Measurements from ENCODE around the gene KIF12.
A peak's percentile ranks its signal among the peaks of the same experiment; 100 is the strongest.

KIF12 gene

DNA sequence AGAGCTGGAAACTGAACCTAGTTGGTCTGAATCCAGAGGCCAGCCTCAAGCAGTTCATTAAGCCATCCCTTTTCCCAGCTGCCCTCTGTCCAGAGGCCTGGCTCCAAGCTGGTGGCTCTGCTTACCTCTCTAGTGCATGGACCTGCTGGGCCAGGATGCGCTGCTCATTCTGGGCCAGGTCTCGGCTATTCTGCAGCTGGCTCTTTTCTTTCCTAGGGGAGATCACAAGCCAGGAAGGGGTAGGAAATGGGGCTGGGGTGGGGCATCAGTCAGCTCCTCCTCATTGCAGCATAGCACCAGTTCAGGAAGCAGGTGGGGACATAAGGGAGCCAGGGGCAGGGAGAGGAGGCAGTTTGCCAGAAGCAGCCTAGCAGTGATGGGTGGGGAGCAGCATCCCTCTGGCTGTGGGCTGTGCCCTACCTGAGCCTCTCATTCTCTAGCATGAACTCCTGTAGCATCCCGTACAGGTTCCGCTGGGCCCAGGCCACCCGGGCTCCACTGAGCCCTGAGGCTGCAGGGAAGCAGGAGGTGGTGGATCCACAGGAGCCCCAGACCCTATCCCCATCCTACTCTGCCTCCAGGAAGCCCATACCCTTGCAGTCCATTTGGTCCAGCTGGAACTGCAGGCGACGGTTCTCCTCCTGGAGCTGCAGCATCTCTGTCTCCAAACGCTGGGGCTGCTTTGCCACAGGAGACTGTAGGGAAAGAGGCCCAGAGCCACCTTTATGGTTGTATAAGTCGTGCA, 5.2 kb downstream of the KIF12 start:
- ATAC-seq (replicated peaks; ENCODE audit: extremely low read depth, poor library complexity, severe bottlenecking) (no peak), DNase-seq (ENCODE audit: low spot score in 2 of 2) (no peak)
- Mint-ChIP-seq H3K36me3 (ENCODE audit: insufficient read depth) (no peaks in the 10 kb centered on the region), H3K9me3 (no peaks in the 10 kb centered on the region), H3K27me3 (peaks cover 61% of the 10 kb centered on the region), H3K27ac (ENCODE audit: low read depth) (no peak overlapping the region), H3K4me3 (no peak overlapping the region), H3K4me1 (peaks cover 5% of the 10 kb centered on the region)

DNA sequence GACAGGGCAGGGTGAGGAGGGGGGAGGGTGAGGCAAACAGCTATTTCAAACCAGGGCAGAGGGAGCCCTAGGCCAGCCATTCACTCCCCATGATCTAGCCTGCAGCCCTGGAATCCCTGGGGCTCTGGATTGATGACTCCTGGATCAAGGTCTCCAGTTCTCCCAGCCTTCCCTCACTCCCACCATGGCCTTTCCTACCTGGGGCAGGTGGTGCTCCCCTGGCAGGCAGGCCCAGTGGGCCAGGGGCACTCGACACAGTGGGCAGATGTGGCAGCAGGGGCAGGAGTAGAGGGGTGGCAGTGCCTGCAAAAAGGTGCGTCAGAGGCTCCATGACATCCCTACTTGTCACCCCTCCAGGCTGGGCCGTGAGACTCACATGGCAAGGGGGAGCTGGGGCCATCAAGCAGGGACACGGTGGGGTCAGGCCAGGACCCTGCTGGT, 6.0 kb downstream of the KIF12 start:
- Mint-ChIP-seq H3K27me3 (peaks cover 58% of the 10 kb centered on the region), H3K27ac (ENCODE audit: low read depth) (no peak overlapping the region), H3K36me3 (ENCODE audit: insufficient read depth) (no peaks in the 10 kb centered on the region), H3K4me1 (peaks cover 5% of the 10 kb centered on the region), H3K4me3 (no peak overlapping the region), H3K9me3 (no peaks in the 10 kb centered on the region)
- ATAC-seq (replicated peaks; ENCODE audit: extremely low read depth, poor library complexity, severe bottlenecking): no peak
- no peak for DNase-seq (ENCODE audit: low spot score in 2 of 2)

DNA sequence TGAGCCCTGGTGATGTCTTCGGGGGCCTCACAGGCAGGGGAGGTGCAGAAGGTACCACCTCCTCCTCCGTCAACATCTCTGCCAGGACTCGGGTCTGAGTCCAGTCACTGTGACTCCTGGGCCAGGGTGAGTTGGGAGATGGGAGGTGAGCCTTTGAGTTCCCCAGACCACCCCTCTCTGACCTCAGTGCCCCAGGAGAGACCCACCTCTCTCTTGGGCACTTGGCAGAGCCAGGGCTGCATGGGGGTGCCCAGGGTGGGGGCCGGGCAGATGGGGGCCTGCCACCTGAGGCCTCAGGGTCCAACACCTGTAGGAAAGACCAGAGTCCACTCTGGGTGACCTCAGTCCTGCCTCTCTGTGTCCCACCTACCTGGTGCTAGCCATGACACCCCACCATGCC, 6.8 kb downstream of the KIF12 start:
- H3K27ac Mint-ChIP-seq (ENCODE audit: low read depth): no peak overlapping the region
- DNase-seq (ENCODE audit: low spot score in 2 of 2): no peak
- no peaks in the 10 kb centered on the region for H3K36me3 Mint-ChIP-seq (ENCODE audit: insufficient read depth)
- H3K4me1 Mint-ChIP-seq: peaks cover under 1% of the 10 kb centered on the region
- no peak for ATAC-seq (replicated peaks; ENCODE audit: extremely low read depth, poor library complexity, severe bottlenecking)
- H3K9me3 Mint-ChIP-seq: no peaks in the 10 kb centered on the region
- H3K4me3 Mint-ChIP-seq: no peak overlapping the region
- H3K27me3 Mint-ChIP-seq: peaks cover 54% of the 10 kb centered on the region

DNA sequence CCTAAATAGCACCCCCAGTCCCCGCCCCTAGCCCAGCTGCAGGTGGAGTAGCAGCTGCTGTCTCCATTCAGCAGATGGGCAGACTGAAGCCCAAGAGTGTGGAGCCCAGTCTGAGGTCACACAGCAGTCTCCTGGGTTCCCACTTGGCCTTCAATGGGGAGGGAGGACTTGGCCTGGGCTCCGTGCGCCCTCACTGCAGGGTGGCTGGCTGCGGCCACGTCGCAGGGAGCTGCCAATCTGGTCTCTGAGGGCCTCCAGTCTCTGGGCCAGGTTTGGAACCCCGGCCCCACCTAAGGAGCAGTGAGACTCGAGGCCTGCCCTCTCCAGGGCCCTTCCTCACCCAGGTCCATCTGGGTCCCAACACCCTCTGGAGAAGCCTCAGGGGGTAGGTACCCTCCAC, 7.4 kb downstream of the KIF12 start:
- H3K4me1 Mint-ChIP-seq: no peaks in the 10 kb centered on the region
- ATAC-seq (replicated peaks; ENCODE audit: extremely low read depth, poor library complexity, severe bottlenecking): no peak
- peaks cover 54% of the 10 kb centered on the region for H3K27me3 Mint-ChIP-seq
- no peak overlapping the region for H3K27ac Mint-ChIP-seq (ENCODE audit: low read depth)
- no peak for DNase-seq (ENCODE audit: low spot score in 2 of 2)
- H3K4me3 Mint-ChIP-seq: no peak overlapping the region
- no peaks in the 10 kb centered on the region for H3K36me3 Mint-ChIP-seq (ENCODE audit: insufficient read depth)
- H3K9me3 Mint-ChIP-seq: no peaks in the 10 kb centered on the region

DNA sequence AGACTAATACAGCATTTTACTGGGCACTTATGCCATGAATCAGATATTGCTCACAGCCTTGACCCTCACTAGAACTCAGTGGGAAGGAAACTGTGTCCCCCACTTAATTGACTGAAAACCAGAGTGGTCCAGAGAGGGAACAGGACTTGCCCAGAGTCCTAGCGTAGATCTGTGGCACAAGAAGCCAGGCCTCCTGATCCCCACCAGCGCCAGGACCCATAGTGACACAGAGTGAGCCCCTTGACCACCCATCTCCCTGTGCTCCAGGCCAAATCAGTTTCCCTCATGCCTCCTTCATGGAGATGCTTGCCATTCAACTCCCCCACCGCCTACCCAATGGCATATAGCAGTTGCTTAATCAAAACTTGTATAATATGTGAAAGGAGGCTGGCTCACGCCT, 8.3 kb downstream of the KIF12 start:
- DNase-seq (ENCODE audit: low spot score in 2 of 2) (no peak), ATAC-seq (replicated peaks; ENCODE audit: extremely low read depth, poor library complexity, severe bottlenecking) (no peak)
- Mint-ChIP-seq H3K27ac (ENCODE audit: low read depth) (no peak overlapping the region), H3K27me3 (peaks cover 54% of the 10 kb centered on the region), H3K9me3 (no peaks in the 10 kb centered on the region), H3K4me3 (no peak overlapping the region), H3K4me1 (no peaks in the 10 kb centered on the region), H3K36me3 (ENCODE audit: insufficient read depth) (no peaks in the 10 kb centered on the region)

DNA sequence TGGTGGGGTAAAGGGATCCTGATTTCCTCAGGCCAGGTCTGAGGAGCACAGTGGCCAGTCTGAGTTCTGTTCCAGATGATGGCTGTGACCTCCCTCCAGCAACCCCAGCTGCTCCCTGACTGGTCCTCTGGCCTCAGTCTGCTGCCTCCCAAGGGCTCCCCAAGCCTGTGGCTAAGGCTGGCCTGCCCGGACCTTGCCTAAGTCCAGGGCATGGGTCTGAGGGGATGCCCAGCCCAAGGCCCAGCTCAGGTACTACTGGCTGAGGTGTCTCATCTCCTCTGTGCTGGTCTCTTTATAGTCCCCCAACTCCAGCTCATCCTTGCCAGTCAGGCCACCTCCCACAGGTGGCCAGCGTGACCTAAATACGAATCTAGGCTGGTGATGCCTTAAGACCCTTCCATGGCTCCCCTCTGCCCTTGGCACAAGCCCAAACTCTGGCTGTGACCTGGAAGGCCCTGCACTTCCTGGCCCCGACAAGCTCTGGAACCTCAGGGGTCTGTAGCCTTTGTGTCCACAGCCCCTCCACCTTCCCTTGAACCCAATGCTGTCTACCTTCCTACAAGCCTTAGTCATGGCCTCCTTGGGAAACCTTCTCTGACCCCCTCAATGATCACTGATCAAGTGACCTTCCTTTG, 9.8 kb downstream of the KIF12 start:
- Mint-ChIP-seq H3K27ac (ENCODE audit: low read depth) (peak overlapping the region; percentile 68), H3K36me3 (ENCODE audit: insufficient read depth) (no peaks in the 10 kb centered on the region), H3K27me3 (peaks cover 40% of the 10 kb centered on the region), H3K4me1 (no peaks in the 10 kb centered on the region), H3K4me3 (no peak overlapping the region), H3K9me3 (no peaks in the 10 kb centered on the region)
- ATAC-seq (replicated peaks; ENCODE audit: extremely low read depth, poor library complexity, severe bottlenecking): no peak
- no peak for DNase-seq (ENCODE audit: low spot score in 2 of 2)

DNA sequence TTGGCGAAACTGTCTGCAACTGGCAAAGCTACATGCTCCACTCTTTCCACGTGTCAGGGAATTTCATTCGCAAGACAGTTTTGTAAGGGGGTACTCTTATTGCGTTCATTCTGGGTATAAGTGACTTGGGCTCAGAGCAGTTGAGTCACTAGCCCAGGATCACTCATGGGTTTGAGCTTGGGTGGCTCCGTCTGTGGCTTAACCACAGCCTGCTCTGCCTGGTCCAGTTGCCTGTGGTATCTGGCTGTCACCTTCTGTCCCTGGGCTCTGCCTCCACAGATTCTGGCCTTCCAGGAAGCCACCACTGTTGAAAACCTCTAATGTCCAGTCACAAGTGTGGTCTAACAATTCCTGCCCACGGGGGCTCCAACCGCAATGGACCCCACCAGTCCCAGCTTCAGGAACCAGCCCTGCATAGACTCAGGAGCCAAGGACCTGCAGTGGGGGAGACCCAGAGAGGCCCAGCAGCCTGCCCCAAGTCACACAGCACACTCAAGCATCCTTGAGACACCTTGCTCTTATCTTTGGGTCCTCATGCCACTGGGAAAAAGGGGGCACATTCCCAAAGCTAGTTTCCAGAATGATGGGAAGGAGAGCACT, 10.4 kb downstream of the KIF12 start:
- no peaks in the 10 kb centered on the region for H3K9me3 Mint-ChIP-seq
- no peak for ATAC-seq (replicated peaks; ENCODE audit: extremely low read depth, poor library complexity, severe bottlenecking)
- peaks cover 37% of the 10 kb centered on the region for H3K27me3 Mint-ChIP-seq

DNA sequence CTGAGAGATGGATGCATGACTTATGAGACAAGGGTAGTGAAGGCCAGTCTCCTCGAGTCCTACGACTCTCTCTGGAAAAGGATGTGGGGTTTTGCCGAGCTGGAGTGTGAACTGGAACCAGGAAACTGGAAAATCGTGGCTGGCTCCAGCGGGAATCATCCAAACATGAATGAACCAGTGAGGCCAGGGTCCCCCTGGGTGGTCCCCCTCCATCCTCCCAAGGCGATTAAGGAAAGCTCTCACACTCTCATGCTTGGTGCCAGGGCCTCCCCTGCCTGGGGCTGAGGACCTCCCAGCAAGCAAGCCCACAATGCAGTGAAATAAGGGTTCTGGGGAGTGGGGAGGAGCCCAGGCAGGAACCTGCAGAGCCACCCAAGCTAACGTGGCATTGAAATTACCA, 11.4 kb downstream of the KIF12 start:
- DNase-seq (ENCODE audit: low spot score in 2 of 2) (no peak), ATAC-seq (replicated peaks; ENCODE audit: extremely low read depth, poor library complexity, severe bottlenecking) (no peak)
- H3K9me3 Mint-ChIP-seq: no peaks in the 10 kb centered on the region
- H3K4me1 Mint-ChIP-seq: no peaks in the 10 kb centered on the region
- H3K27ac Mint-ChIP-seq (ENCODE audit: low read depth): no peak overlapping the region
- H3K4me3 Mint-ChIP-seq: no peak overlapping the region
- no peaks in the 10 kb centered on the region for H3K36me3 Mint-ChIP-seq (ENCODE audit: insufficient read depth)
- H3K27me3 Mint-ChIP-seq: peaks cover 37% of the 10 kb centered on the region

More for the DNA sequence above, 10.4 kb downstream of the KIF12 start:
- Mint-ChIP-seq H3K4me3 (no peak overlapping the region), H3K27ac (ENCODE audit: low read depth) (no peak overlapping the region), H3K36me3 (ENCODE audit: insufficient read depth) (no peaks in the 10 kb centered on the region), H3K4me1 (no peaks in the 10 kb centered on the region)
- no peak for DNase-seq (ENCODE audit: low spot score in 2 of 2)

DNA sequence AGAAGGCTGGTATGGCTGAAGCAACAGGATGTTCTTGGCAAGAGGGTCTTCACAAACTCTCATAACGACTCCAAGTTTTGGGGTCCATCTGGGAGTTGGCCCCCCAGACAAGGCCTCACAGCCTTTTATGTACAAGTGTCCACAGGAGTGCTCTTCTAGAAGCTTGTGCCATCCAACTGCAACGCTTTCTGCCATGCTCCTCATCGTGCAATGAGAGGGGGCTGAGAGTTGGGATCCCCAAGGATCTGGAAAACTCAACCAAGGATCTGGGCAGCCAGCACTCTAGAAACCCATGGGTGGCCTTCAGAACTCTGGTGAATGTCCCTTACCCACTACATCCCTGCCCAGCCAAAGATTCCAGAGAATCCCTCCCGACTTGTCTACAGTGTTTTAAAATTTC, 12.5 kb downstream of the KIF12 start:
- DNase-seq (ENCODE audit: low spot score in 2 of 2) (no peak), ATAC-seq (replicated peaks; ENCODE audit: extremely low read depth, poor library complexity, severe bottlenecking) (no peak)
- H3K4me1 Mint-ChIP-seq: no peaks in the 10 kb centered on the region
- peaks cover 37% of the 10 kb centered on the region for H3K27me3 Mint-ChIP-seq
- no peaks in the 10 kb centered on the region for H3K36me3 Mint-ChIP-seq (ENCODE audit: insufficient read depth)
- H3K9me3 Mint-ChIP-seq: no peaks in the 10 kb centered on the region
- no peak overlapping the region for H3K27ac Mint-ChIP-seq (ENCODE audit: low read depth)
- H3K4me3 Mint-ChIP-seq: no peak overlapping the region

DNA sequence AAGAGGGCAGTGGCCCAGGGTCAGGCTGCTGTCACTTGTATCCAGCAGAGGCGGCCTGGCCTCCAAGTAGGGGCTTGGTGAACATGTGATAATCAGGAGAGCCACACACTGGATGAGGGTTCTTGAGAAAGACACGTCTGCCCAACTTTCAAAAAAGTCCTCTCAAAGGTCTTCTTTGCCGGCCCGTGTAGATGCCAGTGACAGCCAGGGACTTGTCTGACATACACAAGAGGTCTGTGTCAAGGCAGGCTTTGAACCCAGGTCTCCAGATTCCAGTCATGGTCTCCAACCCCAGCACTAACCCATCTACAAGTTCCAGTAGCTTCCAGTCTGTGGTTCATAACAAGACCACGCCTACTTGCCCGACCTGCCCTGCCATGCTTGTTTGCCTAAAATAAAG, 13.1 kb downstream of the KIF12 start:
- ATAC-seq (replicated peaks; ENCODE audit: extremely low read depth, poor library complexity, severe bottlenecking) (no peak), DNase-seq (ENCODE audit: low spot score in 2 of 2) (no peak)
- no peaks in the 10 kb centered on the region for H3K9me3 Mint-ChIP-seq
- H3K27ac Mint-ChIP-seq (ENCODE audit: low read depth): no peak overlapping the region
- H3K27me3 Mint-ChIP-seq: peaks cover 37% of the 10 kb centered on the region
- no peak overlapping the region for H3K4me3 Mint-ChIP-seq
- H3K36me3 Mint-ChIP-seq (ENCODE audit: insufficient read depth): no peaks in the 10 kb centered on the region
- H3K4me1 Mint-ChIP-seq: no peaks in the 10 kb centered on the region

DNA sequence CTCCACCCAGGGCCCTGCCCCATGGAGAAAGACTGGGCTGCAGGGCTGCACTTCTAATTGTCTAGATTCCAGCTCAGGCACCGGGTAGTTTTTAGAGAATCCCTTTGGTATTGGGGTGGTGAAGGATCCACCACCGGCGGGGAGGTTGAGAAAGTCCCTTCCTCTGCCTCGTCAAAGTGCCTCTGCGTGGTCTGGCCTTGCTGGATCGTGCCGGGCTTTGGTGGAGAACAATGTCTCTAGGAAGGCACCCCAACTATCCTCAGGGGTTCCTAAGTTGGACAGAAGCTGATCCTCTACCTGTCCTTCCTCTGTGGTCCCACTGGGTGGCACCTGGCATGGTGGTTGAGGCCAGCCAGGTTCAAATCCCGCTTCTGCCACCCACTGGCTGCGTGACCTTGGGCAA, 13.7 kb downstream of the KIF12 start:
- H3K36me3 Mint-ChIP-seq (ENCODE audit: insufficient read depth): no peaks in the 10 kb centered on the region
- H3K27ac Mint-ChIP-seq (ENCODE audit: low read depth): no peak overlapping the region
- DNase-seq (ENCODE audit: low spot score in 2 of 2) (no peak), ATAC-seq (replicated peaks; ENCODE audit: extremely low read depth, poor library complexity, severe bottlenecking) (no peak)
- H3K4me1 Mint-ChIP-seq: no peaks in the 10 kb centered on the region
- no peak overlapping the region for H3K4me3 Mint-ChIP-seq
- H3K27me3 Mint-ChIP-seq: peaks cover 31% of the 10 kb centered on the region
- H3K9me3 Mint-ChIP-seq: no peaks in the 10 kb centered on the region

DNA sequence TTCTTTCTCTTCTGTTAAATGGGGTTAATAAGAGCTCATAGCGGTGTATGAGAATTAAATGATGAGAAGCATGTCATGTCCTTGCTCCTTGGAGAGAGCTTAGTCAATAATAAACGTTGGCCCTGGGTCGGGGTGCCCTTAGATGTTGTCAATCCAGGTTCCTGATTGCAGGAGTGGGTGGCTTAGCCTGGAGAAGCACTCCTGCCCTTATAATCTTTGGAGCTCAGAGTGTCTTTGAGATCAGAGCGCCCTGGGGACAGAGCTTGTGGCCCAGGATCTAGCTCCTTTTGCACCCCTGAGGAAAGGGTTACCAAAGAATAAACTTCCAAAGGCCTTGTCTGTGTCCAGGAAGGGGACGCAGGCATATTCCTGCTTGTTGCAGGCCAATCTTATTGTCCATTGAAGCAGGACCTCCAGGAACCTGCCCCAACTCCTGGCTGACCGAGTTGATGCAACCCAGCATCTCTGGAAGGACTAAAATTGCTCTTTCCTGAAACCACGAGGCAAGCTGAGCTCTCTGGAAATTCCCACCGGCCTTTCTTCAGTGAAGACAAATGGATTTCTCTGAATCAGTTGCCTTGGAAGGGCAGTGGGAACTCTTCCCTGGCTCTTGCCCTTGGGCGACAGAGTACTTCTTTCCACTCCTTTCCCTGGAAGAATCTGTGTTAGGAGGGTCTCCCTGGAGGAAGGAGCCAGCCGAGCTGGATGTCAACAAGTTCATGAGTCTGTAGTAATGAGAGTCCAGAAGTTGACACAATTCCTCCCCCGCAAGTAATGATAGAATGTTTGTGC, 14.6 kb downstream of the KIF12 start:
- Mint-ChIP-seq H3K9me3 (no peaks in the 10 kb centered on the region), H3K4me1 (no peaks in the 10 kb centered on the region), H3K27ac (ENCODE audit: low read depth) (no peak overlapping the region), H3K36me3 (ENCODE audit: insufficient read depth) (no peaks in the 10 kb centered on the region), H3K4me3 (no peak overlapping the region), H3K27me3 (peaks cover 21% of the 10 kb centered on the region)
- ATAC-seq (replicated peaks; ENCODE audit: extremely low read depth, poor library complexity, severe bottlenecking) (no peak), DNase-seq (ENCODE audit: low spot score in 2 of 2) (no peak)

Data from central memory CD8-positive, alpha-beta T cell (primary cell).